Measurements from ENCODE around the gene DNAJA3. TPM values are rescaled to one million over a fixed set of nuclear protein-coding genes. Genes with fewer than 3 reads are reported as not detected.

DNAJA3 gene
- total RNA-seq, 3 donors from 2014 or later (not counting 1 experiment from before 2014, with no cell fraction given) = 22.1 to 34.2 (median 27.2) TPM

DNA sequence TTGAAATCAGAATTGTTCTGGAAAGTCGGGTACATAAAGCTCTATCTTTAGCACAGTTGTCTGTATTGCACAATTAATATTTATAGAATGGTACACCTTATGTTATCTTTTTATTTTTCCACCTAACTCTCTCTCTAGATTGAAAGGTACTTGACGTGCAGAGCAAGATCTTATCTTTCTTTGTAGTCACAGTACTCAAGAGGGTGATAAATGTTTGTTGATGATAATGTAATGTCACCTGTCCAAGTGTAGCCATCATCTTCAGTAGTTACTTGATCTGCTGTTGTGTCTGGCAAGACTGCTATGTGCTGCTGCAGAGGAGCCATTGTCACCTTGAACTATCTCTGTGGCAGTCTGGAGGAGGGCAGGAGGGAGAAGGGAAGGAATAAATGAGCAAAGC, 55.9 kb downstream of the DNAJA3 start:
- peak in 1 of 2 donors; percentile 35 for DNase-seq
- H3K4me3 Mint-ChIP-seq = peak overlapping the region; percentile 1
- peaks cover 21% of the 10 kb centered on the region for H3K4me1 ChIP-seq (ENCODE audit: control insufficient read depth, insufficient read depth, low read length)
- H3K27ac ChIP-seq (ENCODE audit: low read length) = no peak overlapping the region
- H3K27ac Mint-ChIP-seq = peak overlapping the region; percentile 51 to 87
- peaks cover 47% of the 10 kb centered on the region in 2 donors for H3K4me1 Mint-ChIP-seq
- ATAC-seq = no peak
- no peaks in the 10 kb centered on the region for H3K9me3 Mint-ChIP-seq
- intact Hi-C loops (cut with micrococcal nuclease) = no loop called here
- no peaks in the 10 kb centered on the region for H3K9me3 ChIP-seq (ENCODE audit: control insufficient read depth, insufficient read depth, low read length)
- peaks cover 7% of the 10 kb centered on the region for H3K36me3 Mint-ChIP-seq
- WGBS (ENCODE audit: insufficient coverage) = no CpG with 5 or more reads among the region's 2 CpGs
- no peaks in the 10 kb centered on the region for H3K27me3 ChIP-seq (ENCODE audit: control insufficient read depth, insufficient read depth, low read length)
- H3K27me3 Mint-ChIP-seq (ENCODE audit: low read depth in 2 of 2) = no peaks in the 10 kb centered on the region
- peaks cover 14% of the 10 kb centered on the region for H3K36me3 ChIP-seq (ENCODE audit: control insufficient read depth, insufficient read depth, low read length)
- TF ChIP-seq, protein P1, sequence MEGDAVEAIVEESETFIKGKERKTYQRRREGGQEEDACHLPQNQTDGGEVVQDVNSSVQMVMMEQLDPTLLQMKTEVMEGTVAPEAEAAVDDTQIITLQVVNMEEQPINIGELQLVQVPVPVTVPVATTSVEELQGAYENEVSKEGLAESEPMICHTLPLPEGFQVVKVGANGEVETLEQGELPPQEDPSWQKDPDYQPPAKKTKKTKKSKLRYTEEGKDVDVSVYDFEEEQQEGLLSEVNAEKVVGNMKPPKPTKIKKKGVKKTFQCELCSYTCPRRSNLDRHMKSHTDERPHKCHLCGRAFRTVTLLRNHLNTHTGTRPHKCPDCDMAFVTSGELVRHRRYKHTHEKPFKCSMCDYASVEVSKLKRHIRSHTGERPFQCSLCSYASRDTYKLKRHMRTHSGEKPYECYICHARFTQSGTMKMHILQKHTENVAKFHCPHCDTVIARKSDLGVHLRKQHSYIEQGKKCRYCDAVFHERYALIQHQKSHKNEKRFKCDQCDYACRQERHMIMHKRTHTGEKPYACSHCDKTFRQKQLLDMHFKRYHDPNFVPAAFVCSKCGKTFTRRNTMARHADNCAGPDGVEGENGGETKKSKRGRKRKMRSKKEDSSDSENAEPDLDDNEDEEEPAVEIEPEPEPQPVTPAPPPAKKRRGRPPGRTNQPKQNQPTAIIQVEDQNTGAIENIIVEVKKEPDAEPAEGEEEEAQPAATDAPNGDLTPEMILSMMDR (IDR thresholded peaks at IDR 0.05) = no peak
- H3K4me3 ChIP-seq (ENCODE audit: low read length) = no peak overlapping the region

DNA sequence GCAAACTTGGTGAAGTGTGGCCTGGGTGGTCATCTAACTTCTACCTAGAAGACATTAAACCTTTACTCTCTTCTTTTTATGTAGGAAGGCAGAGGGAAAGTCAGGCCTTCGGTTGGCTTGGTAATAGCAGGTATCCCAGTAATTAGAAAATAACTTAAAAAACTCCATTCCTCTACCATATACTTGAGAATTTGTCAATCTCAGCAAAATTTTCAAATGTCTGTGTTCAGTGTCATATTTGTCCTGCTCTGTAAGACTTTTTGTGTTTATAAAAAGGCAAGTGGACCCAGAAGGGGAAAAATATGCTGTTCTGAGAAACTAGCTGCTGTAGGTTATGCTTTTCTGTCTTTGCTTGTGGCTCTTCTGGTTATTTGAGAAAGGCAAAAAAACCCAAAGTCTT, 56.3 kb downstream of the DNAJA3 start:
- H3K4me1 ChIP-seq (ENCODE audit: control insufficient read depth, insufficient read depth, low read length) = peaks cover 23% of the 10 kb centered on the region

DNA sequence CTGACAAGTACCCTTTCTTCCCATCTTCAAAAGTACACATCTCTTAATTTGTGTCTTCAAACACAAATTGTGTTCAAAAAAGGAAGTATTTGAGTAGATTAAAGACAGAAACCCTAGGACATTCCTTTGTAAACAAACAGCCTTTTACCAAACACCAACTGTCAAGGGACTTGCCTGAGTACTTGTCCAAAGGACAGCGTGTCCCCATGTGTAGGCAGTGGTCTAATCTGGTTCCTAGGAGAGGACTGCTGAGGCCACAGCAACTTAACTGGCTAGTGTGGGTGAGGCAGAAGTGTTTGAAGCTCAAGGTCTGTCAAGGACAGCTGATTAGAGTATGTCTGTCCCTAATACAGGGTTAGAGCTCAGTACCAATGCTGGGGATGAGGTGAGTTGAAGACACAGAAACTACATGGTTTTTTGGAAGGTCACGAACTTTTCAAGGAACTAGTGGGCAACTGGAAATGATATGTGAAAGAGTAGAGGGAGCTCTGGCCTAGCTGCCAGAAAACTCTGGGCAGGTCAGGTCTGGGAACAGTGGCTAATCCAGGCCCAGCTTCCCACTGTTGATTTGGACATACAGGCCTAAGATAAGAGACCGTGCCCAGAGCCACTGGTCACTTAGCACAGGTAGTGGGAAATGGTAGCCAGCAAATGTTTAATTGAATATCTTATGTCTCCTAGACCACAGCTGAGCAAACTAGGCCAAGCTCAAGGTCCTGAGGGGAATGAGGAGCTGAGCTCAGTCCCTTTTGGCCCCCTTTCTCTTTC, 60.6 kb downstream of the DNAJA3 start:
- H3K27me3 ChIP-seq (ENCODE audit: control insufficient read depth, insufficient read depth, low read length) = no peaks in the 10 kb centered on the region
- intact Hi-C loops (cut with micrococcal nuclease) = no loop called here
- no peaks in the 10 kb centered on the region for H3K9me3 ChIP-seq (ENCODE audit: control insufficient read depth, insufficient read depth, low read length)
- peaks cover 34% of the 10 kb centered on the region for H3K36me3 ChIP-seq (ENCODE audit: control insufficient read depth, insufficient read depth, low read length)
- DNase-seq = no peak
- TF ChIP-seq, protein P1 (IDR thresholded peaks at IDR 0.05) = no peak
- ATAC-seq = no peak
- Mint-ChIP-seq H3K4me3 (peak overlapping the region; percentile 10), H3K4me1 (peaks cover 61% of the 10 kb centered on the region in 2 donors), H3K9me3 (no peaks in the 10 kb centered on the region), H3K27ac (peak overlapping the region; percentile 92 to 94), H3K27me3 (ENCODE audit: low read depth in 2 of 2) (no peaks in the 10 kb centered on the region), H3K36me3 (peaks cover 7% of the 10 kb centered on the region)
- peak overlapping the region; percentile 31 for H3K27ac ChIP-seq (ENCODE audit: low read length)
- peaks cover 33% of the 10 kb centered on the region for H3K4me1 ChIP-seq (ENCODE audit: control insufficient read depth, insufficient read depth, low read length)
- no peak overlapping the region for H3K4me3 ChIP-seq (ENCODE audit: low read length)
- WGBS (ENCODE audit: insufficient coverage) = 82% methylated on average over 3 of the region's 3 CpGs

More for the DNA sequence above, 56.3 kb downstream of the DNAJA3 start:
- Histone ChIP-seq H3K9me3 (ENCODE audit: control insufficient read depth, insufficient read depth, low read length) (no peaks in the 10 kb centered on the region), H3K27me3 (ENCODE audit: control insufficient read depth, insufficient read depth, low read length) (no peaks in the 10 kb centered on the region), H3K36me3 (ENCODE audit: control insufficient read depth, insufficient read depth, low read length) (peaks cover 16% of the 10 kb centered on the region), H3K4me3 (ENCODE audit: low read length) (no peak overlapping the region), H3K27ac (ENCODE audit: low read length) (no peak overlapping the region)
- Mint-ChIP-seq H3K9me3 (no peaks in the 10 kb centered on the region), H3K4me3 (peak overlapping the region; percentile 1), H3K4me1 (peaks cover 47 to 48% of the 10 kb centered on the region in 2 donors), H3K27me3 (ENCODE audit: low read depth in 2 of 2) (no peaks in the 10 kb centered on the region), H3K27ac (peak overlapping the region; percentile 51 to 87), H3K36me3 (peaks cover 7% of the 10 kb centered on the region)
- WGBS (ENCODE audit: insufficient coverage) = no CpG with 5 or more reads among the region's 1 CpG
- DNase-seq (no peak), ATAC-seq (no peak)
- TF ChIP-seq, protein P1 (IDR thresholded peaks at IDR 0.05) = no peak
- intact Hi-C loops (cut with micrococcal nuclease) = no loop called here
